DMS153 (cell line): ENCODE data around the gene NOL4L.

Source experiments
- DNase-seq: peaks from one replicate; lab custom pipeline; 2025; lab: John Stamatoyannopoulos, UW

The NOL4L gene

GRCh38 chr20:32560989-32561830 is 23.9 kb downstream of the NOL4L start:
- peak; percentile 52 for DNase-seq

- DNase-seq, result no peak
Measured at GRCh38 chr20:32560482-32560988, 24.6 kb downstream of the NOL4L start.

- no peak for DNase-seq
Measured at GRCh38 chr20:32559753-32560380, 25.3 kb downstream of the NOL4L start.

GRCh38 chr20:32559205-32559752 is 25.9 kb downstream of the NOL4L start:
- no peak for DNase-seq

- no peak for DNase-seq
Measured at GRCh38 chr20:32558526-32558925, 26.6 kb downstream of the NOL4L start.

GRCh38 chr20:32557319-32557718 is 27.8 kb downstream of the NOL4L start:
- no peak for DNase-seq

- DNase-seq, result no peak
Measured at GRCh38 chr20:32556312-32557184, 28.6 kb downstream of the NOL4L start.

GRCh38 chr20:32555584-32555983 is 29.5 kb downstream of the NOL4L start:
- DNase-seq, result no peak

- DNase-seq, result no peak
Measured at GRCh38 chr20:32554965-32555289, 30.2 kb downstream of the NOL4L start.

- no peak for DNase-seq
Measured at GRCh38 chr20:32553618-32554017, 31.5 kb downstream of the NOL4L start.

GRCh38 chr20:32551693-32552092 is 33.4 kb downstream of the NOL4L start:
- no peak for DNase-seq

GRCh38 chr20:32549842-32550241 is 35.3 kb downstream of the NOL4L start:
- no peak for DNase-seq

GRCh38 chr20:32547753-32548034 is 37.4 kb downstream of the NOL4L start:
- no peak for DNase-seq

- DNase-seq, result no peak
Measured at GRCh38 chr20:32546918-32547752, 38.0 kb downstream of the NOL4L start.

GRCh38 chr20:32544893-32545840 is 40.0 kb downstream of the NOL4L start:
- DNase-seq, result no peak

GRCh38 chr20:32544260-32544722 is 40.8 kb downstream of the NOL4L start:
- no peak for DNase-seq

GRCh38 chr20:32543570-32544259 is 41.4 kb downstream of the NOL4L start:
- no peak for DNase-seq

- no peak for DNase-seq
Measured at GRCh38 chr20:32542259-32542615, 42.9 kb downstream of the NOL4L start.

GRCh38 chr20:32541323-32542258 is 43.5 kb downstream of the NOL4L start:
- no peak for DNase-seq
